ENCODE data around the gene PGLYRP1. TPM values are rescaled to one million over a fixed set of nuclear protein-coding genes. Genes with fewer than 3 reads are reported as not detected.

The PGLYRP1 gene
- total RNA-seq, 3 donors from 2014 or later: not detected

GRCh38 chr19:46023311-46023779, 492 bp upstream of the PGLYRP1 start:
- Histone ChIP-seq H3K4me1 (no peaks in the 10 kb centered on the region), H3K4me3 (no peak overlapping the region), H3K27me3 (peaks cover 0 to 6% of the 10 kb centered on the region in 2 donors), H3K27ac (no peak overlapping the region), H3K36me3 (no peaks in the 10 kb centered on the region), H3K9me3 (no peaks in the 10 kb centered on the region)
- intact Hi-C loops (cut with DNase I; ENCODE audit: low total_unique reads): loop anchor here (10.0 kb wide), 1 partner anchor 51 kb away; no protein-coding TSS in a partner anchor
- TF ChIP-seq POLR2A (IDR thresholded peaks at IDR 0.05): no peak
- no peak for TF ChIP-seq CTCF (IDR thresholded peaks at IDR 0.05)
- TF ChIP-seq POLR2AphosphoS5 (IDR thresholded peaks at IDR 0.05): no peak
- DNase-seq (ENCODE audit: low spot score in 2 of 2): no peak

DNA sequence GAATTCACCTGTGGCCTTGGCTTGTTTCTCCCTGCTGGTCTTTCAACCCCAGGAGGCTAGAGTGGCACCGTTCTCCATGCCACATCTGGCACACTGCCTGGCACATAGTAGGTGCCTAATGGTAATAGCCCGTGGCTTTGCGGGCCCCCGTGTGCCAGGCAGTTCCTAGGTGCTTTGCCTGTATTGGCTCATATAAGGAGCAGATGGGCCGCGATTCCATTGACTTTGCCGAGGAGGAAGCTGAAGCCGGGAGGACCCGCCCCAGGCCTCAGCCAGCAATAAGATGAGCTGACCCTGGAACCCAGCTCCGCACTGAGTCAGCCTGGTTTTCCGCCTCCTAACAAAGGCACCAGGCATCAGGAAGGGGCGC, 807 bp downstream of the PGLYRP1 start:
- no peaks in the 10 kb centered on the region for H3K4me1 ChIP-seq
- H3K9me3 ChIP-seq: no peaks in the 10 kb centered on the region
- no peak for DNase-seq (ENCODE audit: low spot score in 2 of 2)
- intact Hi-C loops (cut with DNase I; ENCODE audit: low total_unique reads): loop anchor here (10.0 kb wide), 1 partner anchor 53 kb away; no protein-coding TSS in a partner anchor
- H3K27me3 ChIP-seq: peaks cover 0 to 6% of the 10 kb centered on the region in 2 donors
- H3K4me3 ChIP-seq: no peak overlapping the region
- TF ChIP-seq POLR2AphosphoS5 (IDR thresholded peaks at IDR 0.05): no peak
- no peaks in the 10 kb centered on the region for H3K36me3 ChIP-seq
- no peak overlapping the region for H3K27ac ChIP-seq

DNA sequence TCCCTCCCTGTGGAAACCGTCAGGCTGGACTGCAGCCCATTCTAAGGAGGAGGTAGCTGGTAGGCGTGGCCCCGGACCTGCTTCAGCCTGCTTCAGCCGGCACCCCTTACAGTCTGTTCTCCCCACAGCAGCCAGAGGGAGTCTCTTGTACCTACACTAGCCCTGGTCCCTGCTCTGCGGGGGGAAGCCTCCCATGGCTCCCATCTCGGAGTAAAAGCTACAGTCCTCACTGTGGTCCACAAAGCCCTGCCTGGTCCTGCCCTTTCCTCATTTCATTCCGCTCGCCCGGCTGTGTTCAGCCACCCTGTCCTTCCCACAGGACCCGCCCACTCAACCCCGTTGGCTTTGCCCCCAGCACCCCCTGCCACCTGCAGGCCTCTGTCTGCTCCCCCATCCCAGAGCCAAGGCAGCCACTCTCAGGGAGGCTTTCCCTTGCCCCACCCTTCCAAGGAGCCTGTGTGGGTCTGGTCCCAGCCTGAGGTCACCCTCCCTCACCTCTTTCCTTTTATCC, 1.3 kb downstream of the PGLYRP1 start:
- peak in 1 of 2 donors; percentile 48 for DNase-seq (ENCODE audit: low spot score in 2 of 2)
- H3K27ac ChIP-seq: no peak overlapping the region
- H3K4me1 ChIP-seq: no peaks in the 10 kb centered on the region
- no peaks in the 10 kb centered on the region for H3K9me3 ChIP-seq
- TF ChIP-seq POLR2A (IDR thresholded peaks at IDR 0.05) (no peak), POLR2AphosphoS5 (IDR thresholded peaks at IDR 0.05) (no peak), CTCF (IDR thresholded peaks at IDR 0.05) (no peak)
- intact Hi-C loops (cut with DNase I; ENCODE audit: low total_unique reads): loop anchor here (10.0 kb wide), 1 partner anchor 53 kb away; no protein-coding TSS in a partner anchor
- H3K36me3 ChIP-seq: no peaks in the 10 kb centered on the region
- peaks cover 0 to 6% of the 10 kb centered on the region in 2 donors for H3K27me3 ChIP-seq
- H3K4me3 ChIP-seq: no peak overlapping the region

GRCh38 chr19:46020819-46021125, 2.1 kb downstream of the PGLYRP1 start:
- H3K4me1 ChIP-seq: no peaks in the 10 kb centered on the region
- intact Hi-C loops (cut with DNase I; ENCODE audit: low total_unique reads): loop anchor here (10.0 kb wide), 1 partner anchor 54 kb away; no protein-coding TSS in a partner anchor
- H3K4me3 ChIP-seq: no peak overlapping the region

DNA sequence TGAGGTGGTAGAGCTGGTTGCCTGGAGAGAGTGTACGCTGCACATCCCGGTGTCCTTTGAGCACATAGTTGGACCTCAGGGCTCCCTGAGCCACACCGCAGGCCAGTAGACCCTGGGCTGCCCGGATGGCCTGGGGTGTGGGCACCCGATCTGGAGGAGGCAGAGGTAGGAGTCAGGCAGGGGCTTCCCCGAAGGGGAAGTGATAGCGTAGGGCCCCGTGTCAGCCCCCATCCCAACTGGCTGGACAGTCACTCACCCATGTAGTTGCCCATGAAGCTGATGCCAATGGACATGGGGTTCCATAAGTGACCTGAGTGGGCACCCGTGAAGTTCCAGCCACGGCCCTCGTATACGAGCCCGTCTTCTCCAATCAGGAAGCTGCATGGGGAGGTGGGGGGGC, 3.6 kb downstream of the PGLYRP1 start:
- Histone ChIP-seq H3K27ac (no peak overlapping the region), H3K4me3 (no peak overlapping the region), H3K27me3 (peaks cover 3 to 6% of the 10 kb centered on the region in 2 donors), H3K9me3 (no peaks in the 10 kb centered on the region), H3K4me1 (peaks cover 0 to 3% of the 10 kb centered on the region in 2 donors), H3K36me3 (no peaks in the 10 kb centered on the region)
- intact Hi-C loops (cut with DNase I; ENCODE audit: low total_unique reads): no loop called here
- no peak for DNase-seq (ENCODE audit: low spot score in 2 of 2)
- TF ChIP-seq POLR2A (IDR thresholded peaks at IDR 0.05): no peak
- TF ChIP-seq CTCF (IDR thresholded peaks at IDR 0.05): no peak
- no peak for TF ChIP-seq POLR2AphosphoS5 (IDR thresholded peaks at IDR 0.05)

More at GRCh38 chr19:46020819-46021125, 2.1 kb downstream of the PGLYRP1 start:
- TF ChIP-seq CTCF (IDR thresholded peaks at IDR 0.05) (no peak), POLR2AphosphoS5 (IDR thresholded peaks at IDR 0.05) (no peak), POLR2A (IDR thresholded peaks at IDR 0.05) (no peak)
- Histone ChIP-seq H3K9me3 (no peaks in the 10 kb centered on the region), H3K27me3 (peaks cover 0 to 6% of the 10 kb centered on the region in 2 donors), H3K36me3 (no peaks in the 10 kb centered on the region), H3K27ac (no peak overlapping the region)
- DNase-seq (ENCODE audit: low spot score in 2 of 2): no peak
